GM12878 (cell line): ENCODE results near the gene NPB. TPM values are rescaled to one million over a fixed set of nuclear protein-coding genes. Genes with fewer than 3 reads are reported as not detected.

Experiments
- ATAC-seq: fragments of 200-7000 bp; cut with Tn5 transposase; 3 replicates; pipeline ENCODE4 v1.9.1; 2020; ENCODE audit warnings: mild to moderate bottlenecking, moderate library complexity
- BruUV-seq: library from RNA; stranded (reverse); fragments of 400-500 nt; replicated peaks from 2 replicates; lab custom pipeline; 2021; lab: Mats Ljungman, UMichigan
- CTCF ChIA-PET: fragments of 300-600 bp; sonication (Branson Sonifier 250); formaldehyde crosslinking; extraction: SDS; loops from one replicate; lab custom pipeline; 2021; ENCODE audit warnings: inconsistent platforms; lab: Yijun Ruan, JAX
- POLR2A ChIA-PET: fragments of 350-600 bp; formaldehyde crosslinking; extraction: SDS; loops from one replicate; lab custom pipeline; 2021; ENCODE audit warnings: inconsistent platforms; lab: Charles Lee
- RAD21 ChIA-PET: fragments of 300-600 bp; sonication (Branson Sonifier 250); formaldehyde crosslinking; loops from one replicate; lab custom pipeline; 2023; ENCODE audit warnings: antibody characterized with exemption; ENCODE audit not compliant: unreplicated experiment; lab: Charles Lee
- SMC1A ChIA-PET: fragments of 300-600 bp; sonication (Branson Sonifier 250); formaldehyde crosslinking; loops from one replicate; lab custom pipeline; 2023; ENCODE audit not compliant: unreplicated experiment, uncharacterized antibody; lab: Charles Lee
- DNase-seq: peaks from one replicate; pipeline ENCODE4 v3.0.0-alpha.2; 2011; ENCODE audit warnings: low read depth, low spot score
- FAIRE-seq: peaks from 3 replicates; lab custom pipeline; 2011; peaks lifted over from hg19 to GRCh38; lab: Jason Lieb, UNC
- H2AFZ ChIP-seq: 2 replicates; pipeline ENCODE4 v1.6.0; 2011; ENCODE audit warnings: low read depth, low read length, control low read depth; ENCODE audit not compliant: control insufficient read depth
- H3K27ac ChIP-seq: 2 replicates; pipeline ENCODE4 v1.5.1; 2011; ENCODE audit warnings: control low read depth; ENCODE audit not compliant: control insufficient read depth, insufficient read depth
- H3K27me3 ChIP-seq, 2 experiments: replicated peaks in 1 of 2; 2 replicates each; pipeline versions ENCODE4 v1.6.0 to v1.6.1; 2011; ENCODE audit warnings: low read length in 1 of 2; ENCODE audit not compliant: control insufficient read depth in 2 of 2, insufficient read depth in 2 of 2
- H3K36me3 ChIP-seq, 2 experiments: 2 replicates each; pipeline ENCODE4 v1.5.1; 2011; ENCODE audit warnings: low read length in 1 of 2; ENCODE audit not compliant: control insufficient read depth in 2 of 2, insufficient read depth in 2 of 2
- H3K4me1 ChIP-seq: 2 replicates; pipeline ENCODE4 v1.6.1; 2011; ENCODE audit warnings: mild to moderate bottlenecking, low read length, moderate library complexity, mixed read lengths; ENCODE audit not compliant: control insufficient read depth, insufficient read depth
- H3K4me2 ChIP-seq: 2 replicates; pipeline ENCODE4 v1.6.0; 2011; ENCODE audit warnings: control low read depth; ENCODE audit not compliant: control insufficient read depth, insufficient read depth
- H3K4me3 ChIP-seq: fragments of 200-600 bp; sonication (generic); 2 replicates; pipeline ENCODE4 v1.5.1; 2016
- H3K79me2 ChIP-seq: 2 replicates; pipeline ENCODE4 v1.6.0; 2011; ENCODE audit warnings: low read length; ENCODE audit not compliant: control insufficient read depth, insufficient read depth
- H3K9ac ChIP-seq: 2 replicates; pipeline ENCODE4 v1.8.0; 2011; ENCODE audit warnings: low read length, control low read depth, mixed read lengths; ENCODE audit not compliant: control insufficient read depth, insufficient read depth
- H3K9me3 ChIP-seq: replicated peaks from 3 replicates; pipeline ENCODE4 v1.5.1; 2011; ENCODE audit warnings: mild to moderate bottlenecking, low read length; ENCODE audit not compliant: control insufficient read depth, insufficient read depth
- H4K20me1 ChIP-seq: 2 replicates; pipeline ENCODE4 v1.6.0; 2011; ENCODE audit not compliant: control insufficient read depth, insufficient read depth
- EGR1 ChIP-seq, 2 experiments: IDR thresholded peaks; 1 replicate in 1 of 2; 2 replicates in 1 of 2; pipeline ENCODE4 v1.6.1; 2011 to 2012; ENCODE audit warnings: low read depth in 2 of 2, low read length in 2 of 2, borderline replicate concordance in 1 of 2, mild to moderate bottlenecking in 1 of 2, moderate library complexity in 1 of 2
- FOXK2 ChIP-seq: fragments of 450-650 bp; IDR thresholded peaks from 2 replicates; pipeline ENCODE4 v1.6.1; 2017; ENCODE audit warnings: mild to moderate bottlenecking, moderate library complexity
- POLR2A ChIP-seq: IDR thresholded peaks from 2 replicates; pipeline ENCODE4 v1.6.1; 2011; ENCODE audit warnings: low read depth, mild to moderate bottlenecking, low read length
- ZBTB33 ChIP-seq: fragments of 450-650 bp; IDR thresholded peaks from 2 replicates; pipeline ENCODE4 v1.6.1; 2017; ENCODE audit warnings: mild to moderate bottlenecking
- WGBS: methylation state at CpG from one replicate; pipeline ENCODE4 v1.1.6; 2016; ENCODE audit warnings: low lambda C conversion rate; ENCODE audit not compliant: insufficient replicate concordance, insufficient coverage; ENCODE audit errors: missing lambda C conversion rate; 5-methylcytosine and 5-hydroxymethylcytosine counted together
- in situ Hi-C: fragments of 300-500 bp; cut with MboI; formaldehyde crosslinking; loops from 9 replicates; pipeline ENCODE4 v1.14.3; 2018; ENCODE audit warnings: mixed read lengths
- intact Hi-C: fragments of 100-400 bp; cut with micrococcal nuclease; formaldehyde crosslinking; loops from one replicate; pipeline ENCODE4 v1.14.2; 2022; ENCODE audit not compliant: unreplicated experiment
- polyA plus RNA-seq, 11 experiments: library from polyadenylated mRNA; depleted of rRNA in 4 of 11; unstranded in 6 of 11; stranded (reverse) in 5 of 11; fragments of >200 nt; fragmentation: Nextera tagmentation in 4 of 11; fragmentation: Illumina TruSeq in 1 of 11; extraction: Ambion mirVana in 4 of 11; extraction: Trizol in 1 of 11; gene quantifications; 1 replicate in 1 of 11; 2 replicates in 10 of 11; pipeline versions ENCODE4 v1.2.1 to v1.2.3, GENCODE V29; 2011 to 2016; ENCODE audit warnings: inconsistent platforms in 2 of 11, missing spikeins in 2 of 11, low read depth in 1 of 11
- total RNA-seq, 4 experiments: library from RNA; depleted of rRNA in 3 of 4; stranded (reverse); fragments of >200 nt in 3 of 4; fragmentation: Illumina TruSeq in 1 of 4; extraction: Trizol in 1 of 4; gene quantifications; 2 replicates each; pipeline versions ENCODE4 v1.2.1 to v1.2.3, GENCODE V29; 2013 to 2021

NPB gene
- total and polyA plus RNA-seq, 10 of the 15 experiments (the other 5 are each of a cell fraction or from before 2014, with no cell fraction given): 0.03 to 0.40 (median 0.15) TPM; not detected in 2

GRCh38 chr17:81926451-81927151, 24.6 kb downstream of the NPB start (continued):
- TF ChIP-seq ZBTB33: no peak
- TF ChIP-seq, all 136 proteins: peak for 17

DNA sequence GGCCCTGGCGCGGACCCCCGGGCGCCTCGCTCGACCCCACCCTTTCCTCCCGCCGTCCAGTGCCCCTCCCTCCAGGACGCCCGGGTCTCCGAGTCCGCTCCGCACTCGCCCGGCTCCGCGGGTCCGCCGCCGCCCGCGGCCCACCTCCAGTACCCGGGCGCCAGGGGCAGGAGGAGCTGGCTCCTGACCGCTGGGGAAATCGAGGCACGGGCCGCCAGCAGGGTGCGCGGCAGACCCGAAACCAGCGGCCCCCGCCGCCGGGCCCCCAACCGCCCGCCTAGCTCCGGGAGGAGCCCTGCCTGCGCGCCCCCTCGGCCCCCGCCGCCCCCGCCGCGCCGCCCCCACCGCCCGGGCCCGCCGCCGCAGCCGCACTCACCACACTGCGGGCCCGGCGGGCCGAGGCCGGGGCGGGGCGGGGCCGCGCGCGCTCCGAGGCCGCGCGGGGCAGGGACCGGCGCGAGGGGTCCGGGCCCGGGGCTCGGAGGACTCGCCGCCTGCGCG, 25.2 kb downstream of the NPB start:
- H3K4me3 ChIP-seq: peak overlapping the region; percentile 83
- POLR2A ChIA-PET: interaction anchor here (0.9 to 2.0 kb wide), 6 partner anchors 10 to 216 kb away, joined by 3 to 8 read pairs (median 5); partner anchors contain the start of gene PYCR1

More for the DNA sequence above, 25.2 kb downstream of the NPB start:
- BruUV-seq: no TSS peak
- ChIA-PET SMC1A (interaction anchor here (1.5 kb wide), 1 partner anchor 10 kb away, joined by 6 read pairs; no protein-coding TSS in a partner anchor), CTCF (interaction anchor here (0.8 to 1.7 kb wide), 7 partner anchors 9 to 92 kb away, joined by 3 to 8 read pairs (median 4); no protein-coding TSS in a partner anchor), RAD21 (interaction anchor here (0.6 to 1.1 kb wide), 4 partner anchors 33 to 244 kb away, joined by 3 read pairs; partner anchors contain the start of genes ARL16 and P4HB)
- Histone ChIP-seq H3K4me2 (peak overlapping the region; percentile 97; the same call in 1 of the 2 replicates), H3K27ac (peak overlapping the region; percentile 71), H3K79me2 (peaks cover 38% of the 10 kb centered on the region), H3K36me3 (peaks cover 0 to 2% of the 10 kb centered on the region in 2 experiments; a peak in 2 of 4 replicates), H3K9me3 (no peaks in the 10 kb centered on the region), H3K9ac (peak overlapping the region; percentile 85), H3K4me1 (peaks cover 27% of the 10 kb centered on the region), H4K20me1 (no peaks in the 10 kb centered on the region; the same call in 1 of the 2 replicates), H3K27me3 (no peaks in the 10 kb centered on the region), H2AFZ (no peak overlapping the region; the same call in 1 of the 2 replicates)
- TF ChIP-seq POLR2A: peak; percentile 2; the same call in 1 of the 2 replicates
- peak in 1 of 2 experiments; percentile 55; a peak in 2 of 3 replicates for TF ChIP-seq EGR1 (IDR thresholded peaks at IDR 0.05; ENCODE audit: borderline replicate concordance in 1 of 2, low read depth in 2 of 2, low read length in 2 of 2)
- no peak for TF ChIP-seq FOXK2
- in situ Hi-C loops (no loop called here), intact Hi-C loops (loop anchor here (5.0 kb wide), 2 partner anchors 40 to 55 kb away; partner anchors contain the start of gene ARHGDIA)
- no peak for DNase-seq
- whole genome bisulfite sequencing: 0% methylated on average over 25 of the region's 78 CpGs
- no peak for ATAC-seq
- no peak for FAIRE-seq
